ENCODE results near the gene EXD2.
"Not testable (repeated sequence)": the region's sequence is repeated elsewhere in the genome, so short reads cannot be mapped to it uniquely, and the experiment has no call there.

Gene EXD2

DNA sequence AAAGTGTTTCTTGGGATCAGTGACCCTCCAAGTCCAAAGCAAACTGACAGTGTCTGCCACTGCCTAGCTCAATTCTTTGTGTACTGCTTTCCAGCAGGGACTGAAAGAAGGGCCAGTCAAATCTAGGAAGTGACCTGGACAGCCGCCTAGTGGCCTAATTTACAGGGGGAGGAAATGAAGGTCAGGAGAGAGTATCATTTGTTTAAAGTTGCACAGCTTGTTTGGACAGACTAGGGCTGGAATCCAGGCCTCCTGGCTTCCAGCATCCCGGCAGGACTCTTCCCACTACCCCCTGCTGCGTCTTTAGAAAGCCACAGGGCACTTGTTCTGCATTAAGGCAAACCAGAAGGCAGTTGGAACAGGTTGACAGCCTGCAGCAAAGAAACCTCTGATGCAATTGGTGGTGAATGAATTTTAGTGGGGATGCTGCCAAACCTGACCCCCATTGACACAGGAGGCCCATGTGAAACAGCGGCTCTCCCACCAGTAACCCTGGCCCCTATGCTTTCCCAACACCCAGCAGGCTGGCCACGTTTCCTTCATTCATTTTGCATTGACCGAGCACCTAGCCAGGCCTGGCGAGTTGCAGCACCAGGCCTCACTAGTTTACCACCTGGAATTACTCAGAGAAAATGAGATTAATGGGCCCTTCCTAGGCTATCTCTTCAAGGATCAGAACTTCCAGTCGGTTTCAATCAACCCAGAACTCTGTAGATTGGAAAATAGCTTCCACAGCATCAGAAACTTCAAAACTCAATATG lies 96.9 kb downstream of the EXD2 start:
- CTCF ChIA-PET: interaction anchor here (0.7 to 2.6 kb wide), 14 partner anchors 9 to 88 kb away, joined by 3 to 9 read pairs (median 4); no protein-coding TSS in a partner anchor
- no peak overlapping the region for H3K4me3 ChIP-seq (ENCODE audit: low read depth, low read length)
- DNase-seq (ENCODE audit: low read depth, low spot score): no peak
- POLR2A ChIA-PET: interaction anchor here (0.7 kb wide), 1 partner anchor 24 kb away, joined by 3 read pairs; no protein-coding TSS in a partner anchor
- TF ChIP-seq, protein P1, sequence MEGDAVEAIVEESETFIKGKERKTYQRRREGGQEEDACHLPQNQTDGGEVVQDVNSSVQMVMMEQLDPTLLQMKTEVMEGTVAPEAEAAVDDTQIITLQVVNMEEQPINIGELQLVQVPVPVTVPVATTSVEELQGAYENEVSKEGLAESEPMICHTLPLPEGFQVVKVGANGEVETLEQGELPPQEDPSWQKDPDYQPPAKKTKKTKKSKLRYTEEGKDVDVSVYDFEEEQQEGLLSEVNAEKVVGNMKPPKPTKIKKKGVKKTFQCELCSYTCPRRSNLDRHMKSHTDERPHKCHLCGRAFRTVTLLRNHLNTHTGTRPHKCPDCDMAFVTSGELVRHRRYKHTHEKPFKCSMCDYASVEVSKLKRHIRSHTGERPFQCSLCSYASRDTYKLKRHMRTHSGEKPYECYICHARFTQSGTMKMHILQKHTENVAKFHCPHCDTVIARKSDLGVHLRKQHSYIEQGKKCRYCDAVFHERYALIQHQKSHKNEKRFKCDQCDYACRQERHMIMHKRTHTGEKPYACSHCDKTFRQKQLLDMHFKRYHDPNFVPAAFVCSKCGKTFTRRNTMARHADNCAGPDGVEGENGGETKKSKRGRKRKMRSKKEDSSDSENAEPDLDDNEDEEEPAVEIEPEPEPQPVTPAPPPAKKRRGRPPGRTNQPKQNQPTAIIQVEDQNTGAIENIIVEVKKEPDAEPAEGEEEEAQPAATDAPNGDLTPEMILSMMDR (IDR thresholded peaks at IDR 0.05; ENCODE audit: insufficient read depth, low read length, missing control alignments): peak; percentile 42

DNA sequence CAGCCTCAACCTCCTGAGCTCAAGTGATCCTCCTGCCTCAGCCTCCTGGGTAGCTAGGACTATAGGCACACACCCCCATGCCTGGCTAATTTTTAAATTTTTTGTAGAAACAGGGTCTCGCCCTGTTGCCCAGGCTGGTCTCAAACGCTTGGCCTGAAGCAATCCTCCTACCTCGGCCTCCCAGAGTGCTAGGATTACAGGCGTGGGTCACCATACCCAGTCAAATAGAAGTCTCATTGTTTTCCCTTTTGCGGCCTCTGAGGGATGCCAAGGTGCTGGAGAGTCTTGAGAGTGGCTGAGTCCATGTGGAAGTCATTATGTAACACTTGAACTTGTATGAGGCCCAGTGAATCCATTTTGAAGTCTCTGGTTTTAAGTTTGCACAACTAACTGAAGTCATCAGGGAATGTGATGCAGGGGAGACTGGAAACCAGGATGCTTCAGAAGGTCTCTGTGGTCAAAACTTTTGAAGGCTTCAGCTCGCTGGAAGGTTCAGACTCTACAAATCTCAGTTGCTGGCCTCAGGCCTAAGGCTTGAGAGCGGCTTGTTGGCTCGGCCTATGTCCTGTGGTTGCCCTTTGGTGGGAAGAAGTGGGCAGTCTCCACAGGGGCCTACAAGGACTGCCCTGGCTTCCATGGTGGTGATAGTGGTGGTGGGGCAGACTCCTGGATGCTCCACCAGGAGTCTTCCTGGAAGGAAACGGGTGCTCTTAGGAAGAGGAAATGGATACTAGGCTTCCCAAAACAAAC lies 97.8 kb downstream of the EXD2 start:
- TF ChIP-seq, protein P1 (IDR thresholded peaks at IDR 0.05; ENCODE audit: insufficient read depth, low read length, missing control alignments): no peak
- DNase-seq (ENCODE audit: low read depth, low spot score): no peak
- ChIA-PET CTCF (interaction anchor here (1.3 to 2.6 kb wide), 3 partner anchors 13 to 58 kb away, joined by 4 to 9 read pairs (median 7); no protein-coding TSS in a partner anchor), POLR2A (interaction anchor here (0.7 kb wide), 1 partner anchor 25 kb away, joined by 3 read pairs; no protein-coding TSS in a partner anchor)
- H3K4me3 ChIP-seq (ENCODE audit: low read depth, low read length): no peak overlapping the region

DNA sequence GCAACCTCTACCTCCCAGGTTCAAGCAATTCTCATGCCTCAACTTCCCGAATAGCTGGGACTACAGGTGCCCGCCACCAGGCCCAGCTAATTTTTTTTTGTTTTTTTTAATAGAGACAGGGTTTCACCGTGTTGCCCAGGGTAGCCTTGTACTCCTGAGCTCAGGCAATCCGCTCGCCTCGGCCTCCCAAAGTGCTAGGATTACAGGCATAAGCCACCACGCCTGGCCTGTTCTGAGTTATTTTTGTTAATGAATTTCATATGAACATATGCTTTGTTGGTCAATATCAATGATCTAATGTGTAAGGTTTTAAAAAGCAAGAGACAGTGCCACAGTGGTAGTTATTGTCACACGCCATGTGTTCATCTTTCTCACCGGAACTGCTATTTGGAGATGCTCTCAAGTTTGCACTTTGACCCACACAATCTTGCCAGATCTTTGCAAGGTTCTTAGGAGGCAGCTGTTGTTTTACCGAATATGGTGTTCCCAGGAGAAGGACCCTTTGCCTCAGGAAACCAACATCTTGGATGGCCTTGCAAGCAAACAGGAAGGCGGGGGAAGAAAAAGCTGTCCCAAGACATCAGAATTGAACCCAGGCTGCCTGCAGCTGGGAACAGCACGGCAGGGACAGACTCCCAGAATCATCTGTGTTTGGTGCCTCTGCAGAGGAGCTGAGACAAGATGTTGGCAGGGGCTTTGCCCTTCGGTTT lies 98.7 kb downstream of the EXD2 start:
- CTCF ChIA-PET: interaction anchor here (1.3 to 2.6 kb wide), 2 partner anchors 47 to 57 kb away, joined by 4 to 9 read pairs; no protein-coding TSS in a partner anchor

DNA sequence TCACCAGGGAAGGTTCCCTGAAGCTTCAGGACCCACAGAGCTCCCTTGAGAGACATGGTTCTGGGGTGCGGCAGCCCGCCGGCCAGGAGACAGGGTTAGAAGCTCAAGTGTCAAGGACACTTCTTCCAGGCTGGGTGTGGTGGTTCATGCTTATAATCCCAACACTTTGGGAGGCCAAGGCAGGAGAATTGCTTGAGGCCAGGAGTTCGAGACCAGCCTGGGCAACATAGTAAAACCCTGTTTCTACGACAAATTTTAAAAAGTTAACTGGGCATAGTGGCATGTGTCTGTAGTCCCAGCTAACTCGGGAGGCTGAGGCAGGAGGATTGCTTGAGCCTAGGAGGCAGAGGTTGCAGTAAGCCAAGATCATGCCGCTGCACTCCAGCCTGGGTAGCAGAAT lies 99.6 kb downstream of the EXD2 start:
- CTCF ChIA-PET: interaction anchor here (1.0 to 1.7 kb wide), 2 partner anchors 17 to 56 kb away, joined by 3 to 4 read pairs; no protein-coding TSS in a partner anchor
- POLR2A ChIA-PET; H3K4me3 ChIP-seq (ENCODE audit: low read depth, low read length); DNase-seq (ENCODE audit: low read depth, low spot score): not testable (repeated sequence)

More for the DNA sequence above, 98.7 kb downstream of the EXD2 start:
- DNase-seq (ENCODE audit: low read depth, low spot score): no peak
- TF ChIP-seq, protein P1 (IDR thresholded peaks at IDR 0.05; ENCODE audit: insufficient read depth, low read length, missing control alignments): no peak
- POLR2A ChIA-PET: no interaction called here
- no peak overlapping the region for H3K4me3 ChIP-seq (ENCODE audit: low read depth, low read length)

DNA sequence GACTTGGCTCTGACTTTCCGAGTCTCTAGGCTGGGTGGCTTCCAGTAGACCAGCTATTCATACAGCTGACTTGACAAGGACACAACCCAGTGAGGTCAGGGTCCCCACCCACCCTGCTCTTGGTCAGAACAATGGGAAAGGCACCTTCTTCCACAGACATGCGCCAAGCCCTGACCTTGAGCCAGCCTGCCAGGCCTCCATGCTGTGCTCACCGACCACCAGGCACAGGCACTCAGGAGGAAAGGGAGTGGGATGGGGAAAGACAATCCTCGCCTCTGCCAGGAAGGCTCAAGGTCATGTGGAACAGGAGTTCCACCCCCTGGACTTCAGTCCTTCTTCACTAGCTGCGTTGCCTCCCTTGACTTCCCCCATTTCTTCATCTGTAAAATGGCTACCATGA lies 100.1 kb downstream of the EXD2 start:
- POLR2A ChIA-PET: no interaction called here
- H3K4me3 ChIP-seq (ENCODE audit: low read depth, low read length): no peak overlapping the region
- TF ChIP-seq, protein P1 (IDR thresholded peaks at IDR 0.05; ENCODE audit: insufficient read depth, low read length, missing control alignments): no peak
- CTCF ChIA-PET: interaction anchor here (0.8 to 1.7 kb wide), 3 partner anchors 18 to 55 kb away, joined by 3 to 4 read pairs (median 4); no protein-coding TSS in a partner anchor
- DNase-seq (ENCODE audit: low read depth, low spot score): no peak

DNA sequence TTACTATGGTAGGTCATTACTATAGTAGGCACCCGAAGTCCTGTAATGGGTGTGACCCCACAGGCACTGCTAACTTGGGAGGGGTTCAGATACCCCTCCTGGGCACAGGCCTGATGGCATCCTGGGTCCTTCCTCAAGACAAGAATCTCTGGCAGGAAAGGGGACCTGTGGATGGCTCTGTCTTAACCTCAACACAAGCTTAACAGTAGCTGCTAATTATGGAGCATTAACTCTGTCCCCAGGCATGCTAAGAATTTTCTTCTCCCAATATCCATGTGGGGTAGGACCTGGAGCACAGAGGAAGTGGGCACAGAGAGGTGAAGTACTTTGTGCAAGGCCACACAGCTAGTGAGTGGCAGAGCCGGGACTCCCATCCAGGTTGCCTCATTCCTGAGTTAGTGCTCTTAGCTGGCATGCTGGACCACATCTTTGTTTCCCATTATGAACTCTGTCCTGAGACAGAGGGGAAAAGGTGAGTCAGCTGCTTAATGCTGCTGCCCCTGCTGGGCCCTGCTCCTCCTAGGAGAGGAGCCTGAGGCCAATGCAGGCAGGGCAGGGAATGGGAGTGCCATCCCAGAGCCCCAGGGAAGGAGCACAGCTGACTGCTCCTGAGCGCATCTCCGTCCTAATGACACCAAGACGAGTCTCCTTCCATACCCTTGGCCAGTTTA lies 100.7 kb downstream of the EXD2 start:
- DNase-seq (ENCODE audit: low read depth, low spot score): no peak
- ChIA-PET CTCF (interaction anchor here (0.8 to 1.7 kb wide), 4 partner anchors 31 to 149 kb away, joined by 3 to 4 read pairs (median 4); no protein-coding TSS in a partner anchor), POLR2A (no interaction called here)
- TF ChIP-seq, protein P1 (IDR thresholded peaks at IDR 0.05; ENCODE audit: insufficient read depth, low read length, missing control alignments): no peak
- no peak overlapping the region for H3K4me3 ChIP-seq (ENCODE audit: low read depth, low read length)

Measured in AG04449 (cell line).